HepG2 (cell line): ENCODE data around the gene MAMDC2. TPM values are rescaled to one million over a fixed set of nuclear protein-coding genes. Genes with fewer than 3 reads are reported as not detected.

Experiments
- ATAC-seq: fragments of 200-7000 bp; cut with Tn5 transposase; 3 replicates; pipeline ENCODE4 v1.9.1; 2020; ENCODE audit warnings: mild to moderate bottlenecking, moderate library complexity
- BruUV-seq: library from RNA; stranded (reverse); fragments of 400-500 nt; replicated peaks from 2 replicates; lab custom pipeline; 2021; lab: Mats Ljungman, UMichigan
- CTCF ChIA-PET: fragments of 300-600 bp; formaldehyde crosslinking; extraction: SDS; loops from one replicate; lab custom pipeline; 2021; ENCODE audit warnings: low total read pairs, inconsistent platforms, low intra/inter-chr PET ratio; lab: Yijun Ruan, JAX
- POLR2A ChIA-PET: fragments of 350-600 bp; sonication (Branson Sonifier 250); formaldehyde crosslinking; loops from one replicate; lab custom pipeline; 2020; ENCODE audit warnings: antibody characterized with exemption, inconsistent platforms; lab: Yijun Ruan, JAX
- DNase-seq: peaks from one replicate; pipeline ENCODE4 v3.0.0-alpha.2; 2015; ENCODE audit warnings: low spot score
- FAIRE-seq: peaks from 3 replicates; lab custom pipeline; 2011; peaks lifted over from hg19 to GRCh38; lab: Jason Lieb, UNC
- H2AFZ ChIP-seq: one replicate; pipeline ENCODE4 v1.6.1; 2011; ENCODE audit warnings: low read length, inconsistent platforms
- H3K27ac ChIP-seq: fragments of 300-600 bp; 3 replicates; pipeline ENCODE4 v1.8.0; 2011; ENCODE audit warnings: mixed run types, mild to moderate bottlenecking, mixed read lengths, low read length, inconsistent platforms; ENCODE audit not compliant: insufficient read depth; ENCODE audit errors: extremely low read length
- H3K27me3 ChIP-seq, 2 experiments: fragments of 200-600 bp in 1 of 2; 2 replicates in 1 of 2; 3 replicates in 1 of 2; pipeline versions ENCODE4 v1.6.0 to v1.8.0; 2011; ENCODE audit warnings: low read length in 2 of 2, mild to moderate bottlenecking in 2 of 2, moderate library complexity in 2 of 2, inconsistent platforms in 1 of 2; ENCODE audit not compliant: insufficient read depth in 2 of 2, control insufficient read depth in 1 of 2
- H3K36me3 ChIP-seq, 2 experiments: fragments of 200-600 bp in 1 of 2; replicated peaks in 1 of 2; 2 replicates in 1 of 2; 3 replicates in 1 of 2; pipeline versions ENCODE4 v1.5.1 to v1.8.0; 2011; ENCODE audit warnings: low read length in 2 of 2, inconsistent platforms in 1 of 2; ENCODE audit not compliant: insufficient read depth in 2 of 2, control insufficient read depth in 1 of 2
- H3K4me1 ChIP-seq: 2 replicates; pipeline ENCODE4 v1.5.1; 2012; ENCODE audit warnings: low read length, inconsistent platforms; ENCODE audit not compliant: insufficient read depth
- H3K4me2 ChIP-seq: 2 replicates; pipeline ENCODE4 v1.6.0; 2011; ENCODE audit warnings: low read depth, low read length, inconsistent platforms
- H3K4me3 ChIP-seq, 3 experiments: fragments of 200-600 bp in 1 of 3; sonication (generic), shearing (Covaris generic) in 1 of 3; replicated peaks in 1 of 3; 2 replicates each; pipeline ENCODE4 v1.5.1; 2011 to 2016; ENCODE audit warnings: low read length in 3 of 3, inconsistent platforms in 2 of 3, low read depth in 2 of 3, mild to moderate bottlenecking in 2 of 3, control low read depth in 1 of 3, mixed read lengths in 1 of 3; ENCODE audit not compliant: insufficient read depth in 1 of 3
- H3K79me2 ChIP-seq: one replicate; pipeline ENCODE4 v1.6.1; 2011; ENCODE audit warnings: low read length, inconsistent platforms; ENCODE audit not compliant: insufficient read depth
- H3K9ac ChIP-seq: 2 replicates; pipeline ENCODE4 v1.6.0; 2011; ENCODE audit warnings: mild to moderate bottlenecking, low read depth, low read length, inconsistent platforms; ENCODE audit not compliant: insufficient read depth
- H3K9me3 ChIP-seq: 2 replicates; pipeline ENCODE4 v1.5.1; 2012; ENCODE audit warnings: mild to moderate bottlenecking, low read length
- H4K20me1 ChIP-seq: 2 replicates; pipeline ENCODE4 v1.6.0; 2011; ENCODE audit warnings: inconsistent platforms, mild to moderate bottlenecking, low read length, moderate library complexity; ENCODE audit not compliant: insufficient read depth
- ARID4A ChIP-seq: sonication (generic); formaldehyde crosslinking; IDR thresholded peaks from 2 replicates; pipeline ENCODE4 v1.5.0; 2020; ENCODE audit warnings: mild to moderate bottlenecking, missing genetic modification reagents, borderline replicate concordance
- CBX2 ChIP-seq, 2 experiments: fragments of 200-600 bp in 1 of 2; sonication (generic); formaldehyde crosslinking in 1 of 2; IDR thresholded peaks; 2 replicates each; pipeline versions ENCODE4 v1.7.0 to v1.8.1; 2018 to 2022; ENCODE audit warnings: low read depth in 2 of 2, low read length in 1 of 2, mild to moderate bottlenecking in 1 of 2, missing genetic modification reagents in 1 of 2
- HCFC1 ChIP-seq: fragments of 150-350 bp; IDR thresholded peaks from 2 replicates; pipeline ENCODE4 v1.6.1; 2014; ENCODE audit warnings: low read depth, low read length
- HES4 ChIP-seq: sonication (generic); formaldehyde crosslinking; IDR thresholded peaks from 2 replicates; pipeline ENCODE4 v1.9.0; 2021; ENCODE audit warnings: mild to moderate bottlenecking, missing genetic modification reagents, borderline replicate concordance
- PAX8 ChIP-seq: sonication (generic); formaldehyde crosslinking; IDR thresholded peaks from 2 replicates; pipeline ENCODE4 v1.8.0; 2022; ENCODE audit warnings: mild to moderate bottlenecking, missing genetic modification reagents, borderline replicate concordance
- SALL1 ChIP-seq: sonication (generic); formaldehyde crosslinking; IDR thresholded peaks from 2 replicates; pipeline ENCODE4 v1.8.0; 2022; ENCODE audit warnings: mild to moderate bottlenecking, missing genetic modification reagents
- STAG1 ChIP-seq: sonication (generic); formaldehyde crosslinking; IDR thresholded peaks from 2 replicates; pipeline ENCODE4 v1.4.0; 2020; ENCODE audit warnings: missing genetic modification reagents
- SYNCRIP ChIP-seq: fragments of 200-400 bp; formaldehyde crosslinking; IDR thresholded peaks from 2 replicates; pipeline ENCODE4 v1.6.1; 2018; ENCODE audit warnings: mild to moderate bottlenecking, low read depth, low read length; ENCODE audit not compliant: insufficient read depth
- TBX2 ChIP-seq: sonication (generic); formaldehyde crosslinking; IDR thresholded peaks from 2 replicates; pipeline ENCODE4 v1.5.0; 2020; ENCODE audit warnings: missing genetic modification reagents, mild to moderate bottlenecking, borderline replicate concordance
- THAP8 ChIP-seq: sonication (generic); formaldehyde crosslinking; IDR thresholded peaks from 2 replicates; pipeline ENCODE4 v1.5.1; 2020; ENCODE audit warnings: missing genetic modification reagents, mild to moderate bottlenecking, borderline replicate concordance
- ZBTB26 ChIP-seq: IDR thresholded peaks from 2 replicates; pipeline ENCODE4 v1.6.1; 2016; ENCODE audit warnings: missing compliant biosample characterization, missing genetic modification reagents, borderline replicate concordance
- ZMYM2 ChIP-seq: sonication (generic); formaldehyde crosslinking; IDR thresholded peaks from 2 replicates; pipeline ENCODE4 v1.8.0; 2022; ENCODE audit warnings: mild to moderate bottlenecking, missing genetic modification reagents
- ZMYM4 ChIP-seq: sonication (generic); formaldehyde crosslinking; IDR thresholded peaks from 2 replicates; pipeline ENCODE4 v1.8.1; 2023; ENCODE audit warnings: mild to moderate bottlenecking, missing genetic modification reagents
- ZNF224 ChIP-seq: sonication (generic); formaldehyde crosslinking; IDR thresholded peaks from 2 replicates; pipeline ENCODE4 v1.5.0; 2020; ENCODE audit warnings: mild to moderate bottlenecking, missing genetic modification reagents
- ZNF333 ChIP-seq: sonication (generic); formaldehyde crosslinking; IDR thresholded peaks from 2 replicates; pipeline ENCODE4 v1.4.0; 2020; ENCODE audit warnings: mild to moderate bottlenecking, missing genetic modification reagents, borderline replicate concordance
- ZNF431 ChIP-seq: sonication (generic); formaldehyde crosslinking; IDR thresholded peaks from 2 replicates; pipeline ENCODE4 v1.9.0; 2022; ENCODE audit warnings: missing genetic modification reagents, low read depth, mild to moderate bottlenecking, borderline replicate concordance
- ZNF501 ChIP-seq: sonication (generic); formaldehyde crosslinking; IDR thresholded peaks from 2 replicates; pipeline ENCODE4 v1.5.1; 2020; ENCODE audit warnings: mild to moderate bottlenecking, moderate library complexity, missing genetic modification reagents
- whole genome bisulfite sequencing: methylation state at CpG from one replicate; pipeline ENCODE4 v1.1.6; 2017; ENCODE audit warnings: low lambda C conversion rate; 5-methylcytosine and 5-hydroxymethylcytosine counted together
- in situ Hi-C: cut with HindIII; loops from 2 replicates; pipeline ENCODE4 v1.10.0; 2017; ENCODE audit warnings: low pct_unique_long_range_greater_than_20kb; ENCODE audit not compliant: extremely low pct_ligation_motif_present
- intact Hi-C: fragments of 100-400 bp; cut with micrococcal nuclease; formaldehyde crosslinking; loops from one replicate; pipeline ENCODE4 v1.10.0; 2022; ENCODE audit not compliant: unreplicated experiment
- polyA plus RNA-seq, 8 experiments: library from polyadenylated mRNA; depleted of rRNA in 3 of 8; stranded (reverse) in 7 of 8; unstranded in 1 of 8; fragments of >200 nt; fragmentation: Illumina TruSeq in 4 of 8; extraction: Trizol in 4 of 8; gene quantifications; 2 replicates each; pipeline versions ENCODE4 v1.2.1 to v1.2.3, GENCODE V29; 2011 to 2016; ENCODE audit warnings: low read depth in 4 of 8, missing spikeins in 1 of 8, mixed read lengths in 1 of 8; ENCODE audit not compliant: insufficient read depth in 1 of 8
- total RNA-seq, 5 experiments: library from RNA; depleted of rRNA; stranded (reverse); fragments of >200 nt; fragmentation: Illumina TruSeq; extraction: Trizol; gene quantifications; 2 replicates each; pipeline ENCODE4 v1.2.3, GENCODE V29; 2016; ENCODE audit warnings: low read depth in 1 of 5

MAMDC2 gene
- total and polyA plus RNA-seq, 2 of the 13 experiments (the other 11 are each of a cell fraction or from before 2014, with no cell fraction given), result not detected

GRCh38 chr9:70261131-70261870 lies 217.7 kb downstream of the MAMDC2 start (continued):
- TF ChIP-seq HES4 (CRISPR knock-in tag) (no peak), ZMYM2 (CRISPR knock-in tag) (no peak), HCFC1 (no peak), ZMYM4 (no peak), ARID4A (no peak), CBX2 (IDR thresholded peaks at IDR 0.05; ENCODE audit: low read depth, low read length) (no peak), CBX2 (CRISPR knock-in tag; IDR thresholded peaks at IDR 0.05; ENCODE audit: low read depth) (no peak), SALL1 (CRISPR knock-in tag) (no peak)
- TF ChIP-seq, all 625 proteins: peak for 0

- Histone ChIP-seq H3K27me3 (no peaks in the 10 kb centered on the region; a peak in 2 of 5 replicates), H3K9me3 (no peaks in the 10 kb centered on the region), H3K4me3 (no peak overlapping the region), H3K36me3 (peaks cover 0 to 31% of the 10 kb centered on the region in 2 experiments; a peak in 3 of 5 replicates), H3K4me2 (no peak overlapping the region), H4K20me1 (peaks cover 26% of the 10 kb centered on the region; the same call in 1 of the 2 replicates), H3K27ac (no peak overlapping the region), H3K79me2 (peaks cover 66% of the 10 kb centered on the region), H3K4me1 (peaks cover 39% of the 10 kb centered on the region), H3K9ac (no peak overlapping the region), H2AFZ (no peak overlapping the region)
- intact Hi-C loops (no loop called here), in situ Hi-C loops (loop anchor here (10.0 kb wide), 1 partner anchor 152 kb away; the partner anchor contains the start of gene KLF9)
- CTCF ChIA-PET, result no interaction called here
- BruUV-seq, result no TSS peak
- DNase-seq (no peak), ATAC-seq (no peak), FAIRE-seq (no peak)
- WGBS, result 99% methylated on average over 2 of the region's 2 CpGs
- POLR2A ChIA-PET, result no interaction called here
- TF ChIP-seq THAP8, result no peak
- no peak for TF ChIP-seq ZNF431 (CRISPR knock-in tag)
- TF ChIP-seq PAX8 (CRISPR knock-in tag), result no peak
- no peak for TF ChIP-seq TBX2
- no peak for TF ChIP-seq ZBTB26
- no peak for TF ChIP-seq ZNF501
- TF ChIP-seq STAG1, result no peak
- TF ChIP-seq ZNF224 (CRISPR knock-in tag), result no peak
- no peak for TF ChIP-seq SYNCRIP
- TF ChIP-seq ZNF333 (CRISPR knock-in tag), result no peak
Measured at GRCh38 chr9:70262366-70262765, 218.7 kb downstream of the MAMDC2 start.
